ENCODE data around the gene HDAC9. TPM values are rescaled to one million over a fixed set of nuclear protein-coding genes. Genes with fewer than 3 reads are reported as not detected.

The HDAC9 gene
- total RNA-seq, 1 experiment from 2014 or later = 4.3 TPM

GRCh38 chr7:18667466-18667865, 171.9 kb downstream of the HDAC9 start:
- ChIA-PET CTCF (no interaction called here), RAD21 (ENCODE audit: low non-redundant PET in 1 of 2, low total read pairs in 2 of 2, uncharacterized antibody in 2 of 2, unreplicated experiment in 2 of 2) (no interaction called here), POLR2A (interaction anchor here (0.9 kb wide), 1 partner anchor 22 kb away, joined by 3 read pairs; no protein-coding TSS in a partner anchor)
- peak; percentile 63 for DNase-seq (ENCODE audit: low read depth, low spot score)
- no TSS peak for BruUV-seq (replicated peaks)
- peak; percentile 74 for ATAC-seq
- H3K9me3 ChIP-seq (ENCODE audit: control insufficient read depth in 1 of 2, insufficient read depth in 1 of 2, low read depth in 1 of 2, low read length in 2 of 2) = no peaks in the 10 kb centered on the region
- no peaks in the 10 kb centered on the region for H3K9me2 ChIP-seq (ENCODE audit: insufficient read depth)
- peak overlapping the region; percentile 18 to 43 for H3K4me3 ChIP-seq (replicated peaks in 1 of 2; ENCODE audit: low read depth in 1 of 2, low read length in 2 of 2)
- peak overlapping the region; percentile 62; the same call in 1 of the 2 replicates for H3K27ac ChIP-seq (ENCODE audit: low read depth, low read length)
- H2AFZ ChIP-seq (ENCODE audit: low read depth, low read length, poor library complexity, severe bottlenecking) = peak overlapping the region; percentile 82
- no peaks in the 10 kb centered on the region for H3K27me3 ChIP-seq (ENCODE audit: insufficient read depth, low read length)
- no peaks in the 10 kb centered on the region for H4K20me1 ChIP-seq (ENCODE audit: insufficient read depth)
- H3K36me3 ChIP-seq (ENCODE audit: control insufficient read depth in 1 of 2, insufficient read depth in 2 of 2, low read length in 2 of 2) = no peaks in the 10 kb centered on the region
- intact Hi-C loops (cut with micrococcal nuclease) = loop anchor here (2.0 kb wide), 1 partner anchor 315 kb away; no protein-coding TSS in a partner anchor
- peak overlapping the region; percentile 8; the same call in 1 of the 2 replicates for H3K9ac ChIP-seq (ENCODE audit: low read length)
- peaks cover 6 to 24% of the 10 kb centered on the region in 2 experiments for H3K4me1 ChIP-seq (ENCODE audit: control insufficient read depth in 1 of 2, insufficient read depth in 2 of 2, low read length in 2 of 2)
- peak overlapping the region; percentile 70 for H3K4me2 ChIP-seq (ENCODE audit: low read length)
- no peaks in the 10 kb centered on the region for H3K79me2 ChIP-seq (ENCODE audit: insufficient read depth, low read length)
- TF ChIP-seq CBX3 (IDR thresholded peaks at IDR 0.05; ENCODE audit: low read depth) (peak; percentile 80), SP1 (IDR thresholded peaks at IDR 0.05; ENCODE audit: low read depth) (peak; percentile 65), EZH2phosphoT487 (IDR thresholded peaks at IDR 0.05; ENCODE audit: borderline replicate concordance) (no peak), ELF1 (IDR thresholded peaks at IDR 0.05; ENCODE audit: borderline replicate concordance, low read depth) (peak; percentile 54), ATF3 (IDR thresholded peaks at IDR 0.05) (no peak), SIN3A (IDR thresholded peaks at IDR 0.05; ENCODE audit: low read depth) (peak; percentile 31; the same call in 1 of the 2 replicates), YY1 (IDR thresholded peaks at IDR 0.05; ENCODE audit: extremely low read depth, insufficient replicate concordance, low read depth, low read length) (no peak), MAX (IDR thresholded peaks at IDR 0.05) (peak; percentile 41; the same call in 1 of the 2 replicates), ZNF274 (IDR thresholded peaks at IDR 0.05; ENCODE audit: low read depth, low read length) (no peak), POLR2A (IDR thresholded peaks at IDR 0.05; ENCODE audit: borderline replicate concordance, extremely low read depth, insufficient read depth, insufficient read length) (no peak), EGR1 (IDR thresholded peaks at IDR 0.05; ENCODE audit: low read depth) (no peak), ZFX (IDR thresholded peaks at IDR 0.05) (no peak), CTCF (IDR thresholded peaks at IDR 0.05 in 2 of 3, conservative IDR thresholded peaks at IDR 0.05 in 1 of 3; ENCODE audit: borderline replicate concordance in 1 of 3, insufficient read depth in 1 of 3, low read depth in 2 of 3, low read length in 2 of 3) (no peak), TCF7L2 (IDR thresholded peaks at IDR 0.05; ENCODE audit: borderline replicate concordance, extremely low read depth, insufficient read depth, insufficient read length) (no peak), FOSL1 (IDR thresholded peaks at IDR 0.05; ENCODE audit: low read depth) (peak; percentile 73), SRF (IDR thresholded peaks at IDR 0.05; ENCODE audit: low read depth) (peak; percentile 38; the same call in 1 of the 2 replicates), EZH2 (IDR thresholded peaks at IDR 0.05) (no peak), RAD21 (IDR thresholded peaks at IDR 0.05; ENCODE audit: low read depth) (no peak), JUND (IDR thresholded peaks at IDR 0.05) (peak; percentile 73)
- TF ChIP-seq, protein P1, sequence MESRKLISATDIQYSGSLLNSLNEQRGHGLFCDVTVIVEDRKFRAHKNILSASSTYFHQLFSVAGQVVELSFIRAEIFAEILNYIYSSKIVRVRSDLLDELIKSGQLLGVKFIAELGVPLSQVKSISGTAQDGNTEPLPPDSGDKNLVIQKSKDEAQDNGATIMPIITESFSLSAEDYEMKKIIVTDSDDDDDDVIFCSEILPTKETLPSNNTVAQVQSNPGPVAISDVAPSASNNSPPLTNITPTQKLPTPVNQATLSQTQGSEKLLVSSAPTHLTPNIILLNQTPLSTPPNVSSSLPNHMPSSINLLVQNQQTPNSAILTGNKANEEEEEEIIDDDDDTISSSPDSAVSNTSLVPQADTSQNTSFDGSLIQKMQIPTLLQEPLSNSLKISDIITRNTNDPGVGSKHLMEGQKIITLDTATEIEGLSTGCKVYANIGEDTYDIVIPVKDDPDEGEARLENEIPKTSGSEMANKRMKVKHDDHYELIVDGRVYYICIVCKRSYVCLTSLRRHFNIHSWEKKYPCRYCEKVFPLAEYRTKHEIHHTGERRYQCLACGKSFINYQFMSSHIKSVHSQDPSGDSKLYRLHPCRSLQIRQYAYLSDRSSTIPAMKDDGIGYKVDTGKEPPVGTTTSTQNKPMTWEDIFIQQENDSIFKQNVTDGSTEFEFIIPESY (IDR thresholded peaks at IDR 0.05; ENCODE audit: extremely low read depth, insufficient replicate concordance, low read length) = no peak
- TF ChIP-seq, protein P2, sequence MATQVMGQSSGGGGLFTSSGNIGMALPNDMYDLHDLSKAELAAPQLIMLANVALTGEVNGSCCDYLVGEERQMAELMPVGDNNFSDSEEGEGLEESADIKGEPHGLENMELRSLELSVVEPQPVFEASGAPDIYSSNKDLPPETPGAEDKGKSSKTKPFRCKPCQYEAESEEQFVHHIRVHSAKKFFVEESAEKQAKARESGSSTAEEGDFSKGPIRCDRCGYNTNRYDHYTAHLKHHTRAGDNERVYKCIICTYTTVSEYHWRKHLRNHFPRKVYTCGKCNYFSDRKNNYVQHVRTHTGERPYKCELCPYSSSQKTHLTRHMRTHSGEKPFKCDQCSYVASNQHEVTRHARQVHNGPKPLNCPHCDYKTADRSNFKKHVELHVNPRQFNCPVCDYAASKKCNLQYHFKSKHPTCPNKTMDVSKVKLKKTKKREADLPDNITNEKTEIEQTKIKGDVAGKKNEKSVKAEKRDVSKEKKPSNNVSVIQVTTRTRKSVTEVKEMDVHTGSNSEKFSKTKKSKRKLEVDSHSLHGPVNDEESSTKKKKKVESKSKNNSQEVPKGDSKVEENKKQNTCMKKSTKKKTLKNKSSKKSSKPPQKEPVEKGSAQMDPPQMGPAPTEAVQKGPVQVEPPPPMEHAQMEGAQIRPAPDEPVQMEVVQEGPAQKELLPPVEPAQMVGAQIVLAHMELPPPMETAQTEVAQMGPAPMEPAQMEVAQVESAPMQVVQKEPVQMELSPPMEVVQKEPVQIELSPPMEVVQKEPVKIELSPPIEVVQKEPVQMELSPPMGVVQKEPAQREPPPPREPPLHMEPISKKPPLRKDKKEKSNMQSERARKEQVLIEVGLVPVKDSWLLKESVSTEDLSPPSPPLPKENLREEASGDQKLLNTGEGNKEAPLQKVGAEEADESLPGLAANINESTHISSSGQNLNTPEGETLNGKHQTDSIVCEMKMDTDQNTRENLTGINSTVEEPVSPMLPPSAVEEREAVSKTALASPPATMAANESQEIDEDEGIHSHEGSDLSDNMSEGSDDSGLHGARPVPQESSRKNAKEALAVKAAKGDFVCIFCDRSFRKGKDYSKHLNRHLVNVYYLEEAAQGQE (IDR thresholded peaks at IDR 0.05; ENCODE audit: low read depth) = no peak
